ENCODE results near the gene HOXC11.

DNA sequence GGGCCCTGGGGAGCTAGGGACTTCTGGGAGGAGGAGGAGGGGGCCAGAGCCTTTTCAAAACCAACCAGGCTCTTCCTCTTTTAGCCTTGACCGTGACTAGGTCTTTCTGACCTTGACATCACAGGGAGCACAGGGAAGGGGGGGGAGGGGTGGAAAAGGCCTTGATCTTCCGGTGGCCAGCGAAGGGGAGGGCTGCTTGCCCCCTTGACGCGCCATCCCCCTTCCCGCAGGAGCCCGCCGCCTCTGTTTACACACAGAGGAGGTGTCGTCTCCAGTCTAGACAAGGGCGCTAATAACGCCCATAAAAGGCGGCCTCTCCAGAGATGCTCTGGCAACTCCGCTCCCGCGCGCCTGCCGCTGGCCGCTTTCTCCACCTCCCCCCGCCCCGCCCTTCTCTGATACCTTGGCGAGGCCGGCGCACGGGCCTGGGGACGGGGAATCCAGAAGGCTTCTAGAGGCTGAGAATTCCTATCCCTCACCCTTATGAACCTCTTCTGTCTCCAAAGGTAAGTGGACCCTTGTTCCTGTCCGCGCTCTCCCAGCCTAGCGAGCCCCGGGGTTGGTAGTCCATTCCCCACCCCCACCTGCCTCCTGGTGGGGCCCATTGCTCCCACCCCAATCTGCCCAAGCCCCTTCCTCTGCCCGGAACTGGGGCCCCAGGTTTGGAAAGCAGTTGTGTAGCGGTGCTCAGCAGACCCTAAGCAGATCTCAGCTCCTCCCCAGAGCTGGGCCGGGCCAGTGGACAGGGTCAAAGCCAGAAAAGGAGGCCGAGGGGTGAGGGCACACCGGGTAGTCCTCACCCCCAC lies 23.1 kb upstream of the HOXC11 start:
- TF ChIP-seq, protein P1, sequence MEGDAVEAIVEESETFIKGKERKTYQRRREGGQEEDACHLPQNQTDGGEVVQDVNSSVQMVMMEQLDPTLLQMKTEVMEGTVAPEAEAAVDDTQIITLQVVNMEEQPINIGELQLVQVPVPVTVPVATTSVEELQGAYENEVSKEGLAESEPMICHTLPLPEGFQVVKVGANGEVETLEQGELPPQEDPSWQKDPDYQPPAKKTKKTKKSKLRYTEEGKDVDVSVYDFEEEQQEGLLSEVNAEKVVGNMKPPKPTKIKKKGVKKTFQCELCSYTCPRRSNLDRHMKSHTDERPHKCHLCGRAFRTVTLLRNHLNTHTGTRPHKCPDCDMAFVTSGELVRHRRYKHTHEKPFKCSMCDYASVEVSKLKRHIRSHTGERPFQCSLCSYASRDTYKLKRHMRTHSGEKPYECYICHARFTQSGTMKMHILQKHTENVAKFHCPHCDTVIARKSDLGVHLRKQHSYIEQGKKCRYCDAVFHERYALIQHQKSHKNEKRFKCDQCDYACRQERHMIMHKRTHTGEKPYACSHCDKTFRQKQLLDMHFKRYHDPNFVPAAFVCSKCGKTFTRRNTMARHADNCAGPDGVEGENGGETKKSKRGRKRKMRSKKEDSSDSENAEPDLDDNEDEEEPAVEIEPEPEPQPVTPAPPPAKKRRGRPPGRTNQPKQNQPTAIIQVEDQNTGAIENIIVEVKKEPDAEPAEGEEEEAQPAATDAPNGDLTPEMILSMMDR (IDR thresholded peaks at IDR 0.05; ENCODE audit: insufficient read depth, low read length) = no peak
- TF ChIP-seq POLR2AphosphoS5 (IDR thresholded peaks at IDR 0.05; ENCODE audit: low read depth) = no peak
